ENCODE results near the gene GPR75. TPM values are rescaled to one million over a fixed set of nuclear protein-coding genes. Genes with fewer than 3 reads are reported as not detected.
"Not testable (repeated sequence)": the region's sequence is repeated elsewhere in the genome, so short reads cannot be mapped to it uniquely, and the experiment has no call there.

GPR75 gene
- total RNA-seq, 1 experiment from 2014 or later = 4.5 TPM

GRCh38 chr2:53867169-53867568, 7.4 kb upstream of the GPR75 start:
- H3K36me3 ChIP-seq = peaks cover 71% of the 10 kb centered on the region

GRCh38 chr2:53865962-53866361, 6.2 kb upstream of the GPR75 start:
- Histone ChIP-seq H3K4me1 (no peaks in the 10 kb centered on the region), H3K27ac (no peak overlapping the region), H3K36me3 (peaks cover 71% of the 10 kb centered on the region), H3K9me3 (replicated peaks) (no peaks in the 10 kb centered on the region), H3K27me3 (no peaks in the 10 kb centered on the region), H3K4me3 (no peak overlapping the region)
- DNase-seq = no peak

More at GRCh38 chr2:53867169-53867568, 7.4 kb upstream of the GPR75 start:
- Histone ChIP-seq H3K27ac (no peak overlapping the region), H3K9me3 (replicated peaks) (no peaks in the 10 kb centered on the region), H3K27me3 (no peaks in the 10 kb centered on the region), H3K4me3 (no peak overlapping the region), H3K4me1 (no peaks in the 10 kb centered on the region)
- DNase-seq = no peak

GRCh38 chr2:53865264-53865663, 5.5 kb upstream of the GPR75 start:
- DNase-seq = no peak
- Histone ChIP-seq H3K9me3 (replicated peaks) (no peaks in the 10 kb centered on the region), H3K4me3 (no peak overlapping the region), H3K36me3 (peaks cover 76% of the 10 kb centered on the region), H3K27ac (no peak overlapping the region), H3K27me3 (no peaks in the 10 kb centered on the region), H3K4me1 (no peaks in the 10 kb centered on the region)

- Histone ChIP-seq H3K4me3 (no peak overlapping the region), H3K27me3 (no peaks in the 10 kb centered on the region), H3K9me3 (replicated peaks) (no peaks in the 10 kb centered on the region), H3K27ac (no peak overlapping the region), H3K36me3 (peaks cover 64% of the 10 kb centered on the region), H3K4me1 (no peaks in the 10 kb centered on the region)
- no peak for DNase-seq
Observed at GRCh38 chr2:53863538-53864227, 3.9 kb upstream of the GPR75 start.

GRCh38 chr2:53861824-53862223, 2.1 kb upstream of the GPR75 start:
- Histone ChIP-seq H3K27ac (no peak overlapping the region), H3K36me3 (peaks cover 52% of the 10 kb centered on the region), H3K4me1 (no peaks in the 10 kb centered on the region), H3K9me3 (replicated peaks) (no peaks in the 10 kb centered on the region), H3K4me3 (no peak overlapping the region), H3K27me3 (no peaks in the 10 kb centered on the region)
- DNase-seq = no peak

GRCh38 chr2:53856272-53856671, 3.5 kb downstream of the GPR75 start:
- Histone ChIP-seq H3K27me3 (no peaks in the 10 kb centered on the region), H3K36me3 (peaks cover 15% of the 10 kb centered on the region), H3K9me3 (replicated peaks) (no peaks in the 10 kb centered on the region), H3K4me1 (no peaks in the 10 kb centered on the region), H3K4me3 (no peak overlapping the region), H3K27ac (no peak overlapping the region)
- DNase-seq = peak in 1 of 2 experiments; percentile 10

GRCh38 chr2:53854678-53855077, 5.1 kb downstream of the GPR75 start:
- no peak overlapping the region for H3K27ac ChIP-seq
- DNase-seq = no peak

GRCh38 chr2:53852532-53852931, 7.2 kb downstream of the GPR75 start:
- no peak overlapping the region for H3K27ac ChIP-seq
- H3K9me3 ChIP-seq (replicated peaks) = no peaks in the 10 kb centered on the region
- H3K4me1 ChIP-seq = no peaks in the 10 kb centered on the region
- no peak for DNase-seq
- no peaks in the 10 kb centered on the region for H3K27me3 ChIP-seq
- H3K4me3 ChIP-seq = no peak overlapping the region
- H3K36me3 ChIP-seq = peaks cover 4% of the 10 kb centered on the region; the same call in 1 of the 2 replicates

More at GRCh38 chr2:53854678-53855077, 5.1 kb downstream of the GPR75 start:
- Histone ChIP-seq H3K27me3 (no peaks in the 10 kb centered on the region), H3K4me3 (no peak overlapping the region), H3K36me3 (peaks cover 4% of the 10 kb centered on the region; the same call in 1 of the 2 replicates), H3K4me1 (no peaks in the 10 kb centered on the region), H3K9me3 (replicated peaks) (no peaks in the 10 kb centered on the region)

- not testable (repeated sequence) for DNase-seq; H3K4me3 ChIP-seq; H3K27me3 ChIP-seq; H3K9me3 ChIP-seq (replicated peaks); H3K4me1 ChIP-seq; H3K27ac ChIP-seq; H3K36me3 ChIP-seq
Observed at GRCh38 chr2:53851052-53851757, 8.6 kb downstream of the GPR75 start.

GRCh38 chr2:53848062-53848461, 11.7 kb downstream of the GPR75 start:
- H3K36me3 ChIP-seq = peaks cover 4% of the 10 kb centered on the region; the same call in 1 of the 2 replicates
- no peak overlapping the region for H3K4me3 ChIP-seq
- no peaks in the 10 kb centered on the region for H3K9me3 ChIP-seq (replicated peaks)
- DNase-seq = no peak
- H3K27me3 ChIP-seq = no peaks in the 10 kb centered on the region
- H3K4me1 ChIP-seq = no peaks in the 10 kb centered on the region
- no peak overlapping the region for H3K27ac ChIP-seq

GRCh38 chr2:53843595-53843994, 16.2 kb downstream of the GPR75 start:
- Histone ChIP-seq H3K36me3 (no peaks in the 10 kb centered on the region), H3K4me3 (no peak overlapping the region), H3K27me3 (no peaks in the 10 kb centered on the region), H3K4me1 (no peaks in the 10 kb centered on the region), H3K9me3 (replicated peaks) (no peaks in the 10 kb centered on the region), H3K27ac (no peak overlapping the region)
- no peak for DNase-seq

GRCh38 chr2:53842891-53843290, 16.9 kb downstream of the GPR75 start:
- Histone ChIP-seq H3K27me3 (no peaks in the 10 kb centered on the region), H3K4me1 (no peaks in the 10 kb centered on the region), H3K9me3 (replicated peaks) (no peaks in the 10 kb centered on the region), H3K4me3 (no peak overlapping the region), H3K36me3 (no peaks in the 10 kb centered on the region), H3K27ac (no peak overlapping the region)
- no peak for DNase-seq

GRCh38 chr2:53841651-53842050, 18.1 kb downstream of the GPR75 start:
- H3K4me1 ChIP-seq; H3K4me3 ChIP-seq; H3K27me3 ChIP-seq; H3K9me3 ChIP-seq (replicated peaks); H3K36me3 ChIP-seq; DNase-seq; H3K27ac ChIP-seq: not testable (repeated sequence)

GRCh38 chr2:53840580-53840979, 19.2 kb downstream of the GPR75 start:
- H3K27ac ChIP-seq = no peak overlapping the region
- no peak overlapping the region for H3K4me3 ChIP-seq
- no peaks in the 10 kb centered on the region for H3K36me3 ChIP-seq
- no peaks in the 10 kb centered on the region for H3K9me3 ChIP-seq (replicated peaks)
- H3K27me3 ChIP-seq = no peaks in the 10 kb centered on the region
- DNase-seq = no peak
- H3K4me1 ChIP-seq = no peaks in the 10 kb centered on the region

GRCh38 chr2:53829980-53830290, 29.8 kb downstream of the GPR75 start:
- H3K36me3 ChIP-seq; H3K4me3 ChIP-seq; H3K27me3 ChIP-seq; H3K4me1 ChIP-seq; DNase-seq; H3K9me3 ChIP-seq (replicated peaks); H3K27ac ChIP-seq: not testable (repeated sequence)
